AG04450 (cell line): Measurements from ENCODE around the gene IL23A. TPM values are rescaled to one million over a fixed set of nuclear protein-coding genes. Genes with fewer than 3 reads are reported as not detected.

Experiments
- CTCF ChIA-PET: fragments of 300-600, 350-600 bp; formaldehyde crosslinking; extraction: SDS; loops from one replicate; lab custom pipeline; 2022; ENCODE audit warnings: antibody characterized with exemption, inconsistent platforms; lab: Charles Lee
- POLR2A ChIA-PET: fragments of 350-600 bp; formaldehyde crosslinking; extraction: SDS; loops from one replicate; lab custom pipeline; 2021; ENCODE audit warnings: antibody characterized with exemption, inconsistent platforms; lab: Yijun Ruan, JAX
- DNase-seq: peaks from one replicate; pipeline ENCODE4 v3.0.0-alpha.2; 2011; ENCODE audit warnings: low read depth, low spot score
- H3K27ac ChIP-seq: one replicate; pipeline ENCODE4 v1.5.1; 2012; ENCODE audit warnings: low read depth, low read length, control low read depth
- H3K27me3 ChIP-seq: one replicate; pipeline ENCODE4 v1.6.0; 2012; ENCODE audit warnings: low read length; ENCODE audit not compliant: control insufficient read depth, insufficient read depth
- H3K4me3 ChIP-seq: 2 replicates; pipeline ENCODE4 v1.5.1; 2011; ENCODE audit warnings: mild to moderate bottlenecking, low read depth, low read length, control low read depth
- H3K9me3 ChIP-seq: 2 replicates; pipeline ENCODE4 v1.5.1; 2012; ENCODE audit warnings: low read length; ENCODE audit not compliant: control insufficient read depth, insufficient read depth
- polyA plus RNA-seq: library from polyadenylated mRNA; depleted of rRNA; stranded (reverse); fragments of >200 nt; gene quantifications from 2 replicates; pipeline ENCODE4 v1.2.3, GENCODE V29; 2011
- TF ChIP-seq, protein P1 (sequence below): IDR thresholded peaks from 2 replicates; pipeline ENCODE4 v1.5.1; 2011; ENCODE audit warnings: low read depth, low read length, control low read depth, inconsistent platforms

Gene IL23A
- polyA plus RNA-seq, 1 experiment = not detected

DNA sequence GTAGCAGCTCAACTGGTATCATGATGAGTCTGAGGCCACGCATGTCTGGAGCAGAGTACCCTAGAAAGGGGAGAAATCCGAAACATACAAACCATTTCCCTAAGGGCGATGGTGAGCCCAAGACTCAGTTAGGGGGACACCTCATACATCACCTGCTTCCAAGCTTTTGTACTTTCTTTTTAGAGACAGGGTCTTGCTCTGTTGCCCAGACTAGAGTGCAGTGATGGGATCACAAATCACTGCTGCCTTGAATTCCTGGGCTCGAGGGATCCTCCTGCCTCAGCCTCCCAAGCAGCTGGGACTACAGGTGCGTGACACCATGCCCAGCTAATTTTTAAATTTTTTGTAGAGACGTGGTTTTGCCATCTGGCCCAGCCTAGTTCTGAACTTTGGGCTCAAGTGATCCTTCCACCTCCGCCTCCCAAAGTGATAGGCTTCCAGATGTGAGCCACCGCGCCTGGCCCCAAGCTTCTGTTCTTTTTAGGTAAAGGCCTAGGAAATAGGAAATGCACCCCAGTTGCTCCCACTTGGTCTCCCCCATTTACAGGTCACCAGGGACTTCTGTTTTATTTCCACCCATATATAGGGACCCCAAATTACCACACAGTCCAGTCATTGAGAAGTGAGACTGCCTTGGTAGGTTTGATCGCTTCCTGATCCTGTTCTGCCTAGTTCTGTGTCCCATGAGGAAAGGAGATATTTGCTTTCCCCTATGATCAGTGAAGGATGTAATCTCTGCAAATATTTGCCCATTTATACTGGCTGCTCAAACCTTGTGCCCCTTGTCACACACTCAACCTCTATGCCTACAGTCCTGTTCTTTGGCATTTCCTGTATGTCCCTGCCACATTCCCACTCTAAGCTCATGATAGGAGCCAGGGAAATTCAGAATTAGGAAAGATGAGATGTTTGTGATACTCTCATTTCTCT, 23.7 kb downstream of the IL23A start, which contains the start of gene APOF:
TSS of gene APOF (minus strand) at position 728 of the 930 bp plus-strand sequence. CDS start at position 616, 112 bp downstream.
- TF ChIP-seq, protein P1, sequence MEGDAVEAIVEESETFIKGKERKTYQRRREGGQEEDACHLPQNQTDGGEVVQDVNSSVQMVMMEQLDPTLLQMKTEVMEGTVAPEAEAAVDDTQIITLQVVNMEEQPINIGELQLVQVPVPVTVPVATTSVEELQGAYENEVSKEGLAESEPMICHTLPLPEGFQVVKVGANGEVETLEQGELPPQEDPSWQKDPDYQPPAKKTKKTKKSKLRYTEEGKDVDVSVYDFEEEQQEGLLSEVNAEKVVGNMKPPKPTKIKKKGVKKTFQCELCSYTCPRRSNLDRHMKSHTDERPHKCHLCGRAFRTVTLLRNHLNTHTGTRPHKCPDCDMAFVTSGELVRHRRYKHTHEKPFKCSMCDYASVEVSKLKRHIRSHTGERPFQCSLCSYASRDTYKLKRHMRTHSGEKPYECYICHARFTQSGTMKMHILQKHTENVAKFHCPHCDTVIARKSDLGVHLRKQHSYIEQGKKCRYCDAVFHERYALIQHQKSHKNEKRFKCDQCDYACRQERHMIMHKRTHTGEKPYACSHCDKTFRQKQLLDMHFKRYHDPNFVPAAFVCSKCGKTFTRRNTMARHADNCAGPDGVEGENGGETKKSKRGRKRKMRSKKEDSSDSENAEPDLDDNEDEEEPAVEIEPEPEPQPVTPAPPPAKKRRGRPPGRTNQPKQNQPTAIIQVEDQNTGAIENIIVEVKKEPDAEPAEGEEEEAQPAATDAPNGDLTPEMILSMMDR = no peak
- Histone ChIP-seq H3K9me3 (no peaks in the 10 kb centered on the region), H3K27me3 (peaks cover 3% of the 10 kb centered on the region), H3K4me3 (no peak within 1 kb of the TSS), H3K27ac (no peak within 1 kb of the TSS)
- no peak for DNase-seq
- ChIA-PET POLR2A (no interaction called here), CTCF (no interaction called here)

DNA sequence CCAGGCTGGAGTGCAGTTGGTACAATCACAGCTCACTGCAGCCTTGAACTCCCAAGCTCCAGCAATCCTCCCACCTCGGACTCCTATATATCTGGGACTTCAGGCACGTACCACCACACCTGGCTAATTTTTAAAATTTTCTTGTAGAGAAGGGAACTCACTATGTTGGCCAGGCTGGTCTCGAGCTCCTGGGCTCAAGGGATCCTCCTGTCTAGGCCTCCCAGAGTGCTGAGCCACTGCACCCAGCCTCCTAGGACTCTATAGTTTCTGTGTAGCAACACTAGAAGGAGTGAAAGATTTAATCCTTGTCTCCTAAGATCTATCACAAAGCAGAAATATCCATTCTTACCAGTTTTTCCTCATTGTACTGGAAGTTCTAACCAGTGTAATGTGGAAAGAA, 28.3 kb downstream of the IL23A start:
- DNase-seq = no peak
- ChIA-PET CTCF (no interaction called here), POLR2A (no interaction called here)
- H3K27ac ChIP-seq = no peak overlapping the region
- peaks cover 3% of the 10 kb centered on the region for H3K27me3 ChIP-seq
- no peak overlapping the region for H3K4me3 ChIP-seq
- TF ChIP-seq, protein P1 = no peak
- no peaks in the 10 kb centered on the region for H3K9me3 ChIP-seq

DNA sequence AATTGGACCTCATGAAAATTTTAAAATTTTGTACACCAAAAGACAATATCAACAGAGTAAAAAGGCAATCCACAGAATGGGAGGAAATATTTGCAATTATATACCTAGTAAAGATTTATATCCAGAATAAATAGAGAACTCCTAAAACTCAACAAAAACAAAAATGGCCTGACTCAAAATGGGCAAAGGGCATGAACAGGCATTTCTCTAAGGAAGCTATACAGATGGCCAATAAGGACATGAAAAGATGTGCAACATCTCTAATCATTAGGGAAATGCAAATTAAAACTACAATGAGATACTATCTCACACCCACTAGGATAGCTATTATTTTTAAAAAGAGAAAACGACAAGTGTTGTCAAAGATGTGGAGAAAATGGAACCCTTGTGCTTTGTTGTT, 34.8 kb downstream of the IL23A start:
- Histone ChIP-seq H3K9me3 (no peaks in the 10 kb centered on the region), H3K4me3 (no peak overlapping the region), H3K27me3 (peaks cover 2% of the 10 kb centered on the region), H3K27ac (no peak overlapping the region)
- no peak for DNase-seq
- POLR2A ChIA-PET = interaction anchor here (0.6 kb wide), 1 partner anchor 76 kb away, joined by 3 read pairs; no protein-coding TSS in a partner anchor
- TF ChIP-seq, protein P1 = no peak
- CTCF ChIA-PET = no interaction called here

DNA sequence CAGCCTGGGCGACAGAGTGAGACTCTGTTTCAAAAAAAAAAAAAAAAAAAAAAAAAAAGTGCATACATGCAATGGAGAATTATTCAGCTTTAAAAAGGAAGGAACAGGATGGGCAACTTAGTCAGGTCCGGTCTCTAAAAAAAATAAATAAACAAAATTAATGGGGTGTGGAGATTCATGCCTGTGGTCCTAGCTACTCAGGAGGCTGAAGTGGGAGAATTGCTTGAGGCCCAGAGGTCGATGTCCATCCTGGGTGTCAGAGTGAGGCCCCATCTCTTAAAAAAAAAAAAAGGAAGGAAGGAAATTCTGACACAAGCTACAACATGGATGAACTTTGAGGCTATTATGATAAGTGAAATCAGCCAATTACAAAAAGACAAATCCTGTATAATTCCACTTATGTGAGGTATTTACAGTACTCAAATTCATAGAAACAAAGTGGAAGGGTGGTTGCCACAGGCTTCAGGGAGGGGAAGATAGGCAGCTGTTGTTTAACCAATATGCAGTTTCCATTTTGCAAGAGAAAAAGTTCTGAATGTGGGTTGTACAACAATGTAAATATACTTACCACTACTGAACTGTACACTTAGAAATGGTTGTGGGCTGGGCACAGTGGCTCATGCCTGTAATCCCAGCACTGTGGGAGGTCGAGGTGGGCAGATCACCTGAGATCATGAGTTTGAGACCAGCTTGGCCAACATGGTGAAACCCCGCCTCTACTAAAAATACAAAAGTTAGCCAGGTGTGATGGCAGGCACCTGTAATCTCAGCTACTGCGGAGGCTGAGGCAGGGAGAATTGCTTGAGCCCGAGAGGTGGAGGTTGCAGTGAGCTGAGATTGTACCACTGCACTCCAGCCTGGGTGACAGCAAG, 36.3 kb downstream of the IL23A start:
- POLR2A ChIA-PET = interaction anchor here (0.7 to 1.5 kb wide), 3 partner anchors 15 to 147 kb away, joined by 4 to 9 read pairs (median 6); partner anchors contain the start of genes CNPY2 and STAT2

More for the DNA sequence above, 36.3 kb downstream of the IL23A start:
- Histone ChIP-seq H3K9me3 (no peaks in the 10 kb centered on the region), H3K27ac (no peak overlapping the region), H3K4me3 (no peak overlapping the region), H3K27me3 (peaks cover 2% of the 10 kb centered on the region)
- CTCF ChIA-PET = interaction anchor here (0.6 to 1.1 kb wide), 3 partner anchors 14 to 89 kb away, joined by 3 read pairs; no protein-coding TSS in a partner anchor
- DNase-seq = no peak
- TF ChIP-seq, protein P1 = no peak
